DND-41 (cell line): ENCODE measurements around the gene FOXP1.

Experiments used
- EZH2 ChIP-seq: IDR thresholded peaks from 3 replicates; pipeline ENCODE4 v1.6.1; 2012; ENCODE audit warnings: borderline replicate concordance, low read depth, mild to moderate bottlenecking, moderate library complexity, low read length, inconsistent platforms; ENCODE audit not compliant: severe bottlenecking
- TF ChIP-seq, protein P1 (sequence below): IDR thresholded peaks from 2 replicates; pipeline ENCODE4 v1.5.1; 2012; ENCODE audit warnings: borderline replicate concordance, low read length, moderate library complexity, mild to moderate bottlenecking; ENCODE audit not compliant: poor library complexity, severe bottlenecking; ENCODE audit errors: extremely low read depth

GRCh38 chr3:70996082-70996481 lies 587.4 kb downstream of the FOXP1 start:
- TF ChIP-seq, protein P1, sequence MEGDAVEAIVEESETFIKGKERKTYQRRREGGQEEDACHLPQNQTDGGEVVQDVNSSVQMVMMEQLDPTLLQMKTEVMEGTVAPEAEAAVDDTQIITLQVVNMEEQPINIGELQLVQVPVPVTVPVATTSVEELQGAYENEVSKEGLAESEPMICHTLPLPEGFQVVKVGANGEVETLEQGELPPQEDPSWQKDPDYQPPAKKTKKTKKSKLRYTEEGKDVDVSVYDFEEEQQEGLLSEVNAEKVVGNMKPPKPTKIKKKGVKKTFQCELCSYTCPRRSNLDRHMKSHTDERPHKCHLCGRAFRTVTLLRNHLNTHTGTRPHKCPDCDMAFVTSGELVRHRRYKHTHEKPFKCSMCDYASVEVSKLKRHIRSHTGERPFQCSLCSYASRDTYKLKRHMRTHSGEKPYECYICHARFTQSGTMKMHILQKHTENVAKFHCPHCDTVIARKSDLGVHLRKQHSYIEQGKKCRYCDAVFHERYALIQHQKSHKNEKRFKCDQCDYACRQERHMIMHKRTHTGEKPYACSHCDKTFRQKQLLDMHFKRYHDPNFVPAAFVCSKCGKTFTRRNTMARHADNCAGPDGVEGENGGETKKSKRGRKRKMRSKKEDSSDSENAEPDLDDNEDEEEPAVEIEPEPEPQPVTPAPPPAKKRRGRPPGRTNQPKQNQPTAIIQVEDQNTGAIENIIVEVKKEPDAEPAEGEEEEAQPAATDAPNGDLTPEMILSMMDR, result no peak
- TF ChIP-seq EZH2, result no peak
